ENCODE results near the gene JCHAIN.

GRCh38 chr4:70619778-70620177 is 46.5 kb downstream of the JCHAIN start:
- TF ChIP-seq CTCF (IDR thresholded peaks at IDR 0.05) (no peak), EZH2 (IDR thresholded peaks at IDR 0.05) (no peak)

Data from neural progenitor cell (in vitro differentiated cells).